HG02623 (cell line): ENCODE results near the gene PARD6G.
A peak's percentile ranks its signal among the peaks of the same experiment; 100 is the strongest.
"Not testable (repeated sequence)": the region's sequence is repeated elsewhere in the genome, so short reads cannot be mapped to it uniquely, and the experiment has no call there.

Experiments
- ATAC-seq: cut with Tn5 transposase; IDR thresholded peaks from one replicate; pipeline ENCODE4 v1.9.1; 2021; ENCODE audit warnings: moderate library complexity; ENCODE audit not compliant: unreplicated experiment

The PARD6G gene

GRCh38 chr18:80175451-80176204, 71.7 kb downstream of the PARD6G start:
- ATAC-seq: no peak

DNA sequence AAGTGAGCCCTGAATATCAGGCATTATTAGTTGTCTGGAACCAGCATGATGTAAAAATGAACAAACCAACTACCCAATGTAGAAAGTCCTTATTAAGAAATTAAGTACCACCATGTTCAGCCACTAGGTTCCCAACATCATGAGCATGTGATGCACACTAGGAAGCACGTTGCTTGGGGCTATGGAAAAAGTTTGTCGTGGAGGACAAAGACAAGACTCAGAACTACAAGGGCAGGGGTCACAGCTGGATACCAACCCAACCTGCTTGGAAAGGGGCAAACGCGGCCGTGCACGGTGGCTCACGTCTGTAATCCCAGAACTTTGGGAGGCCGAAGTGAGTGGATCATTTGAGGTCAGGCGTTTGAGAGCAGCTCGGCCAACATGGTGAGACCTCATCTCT, 74.3 kb downstream of the PARD6G start:
- no peak for ATAC-seq

DNA sequence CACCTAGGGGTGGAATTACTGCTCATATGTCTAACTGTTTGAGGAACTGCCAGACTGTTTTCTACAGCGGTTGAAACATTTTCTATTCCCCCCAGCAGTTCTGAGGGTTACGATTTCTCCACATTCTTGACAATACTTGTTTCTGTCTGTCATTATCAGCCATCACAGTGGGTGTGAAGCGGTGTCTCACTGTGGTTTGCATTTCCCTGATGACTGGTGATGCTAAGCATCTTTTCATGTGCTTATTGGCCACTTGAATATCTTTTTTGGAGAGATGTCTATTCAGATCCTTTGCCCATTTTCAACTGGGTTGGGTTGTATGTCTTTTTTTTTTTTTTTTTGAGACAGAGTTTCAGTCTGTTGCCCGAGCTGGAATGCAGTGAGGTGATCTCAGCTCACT, 75.3 kb downstream of the PARD6G start:
- ATAC-seq: no peak

DNA sequence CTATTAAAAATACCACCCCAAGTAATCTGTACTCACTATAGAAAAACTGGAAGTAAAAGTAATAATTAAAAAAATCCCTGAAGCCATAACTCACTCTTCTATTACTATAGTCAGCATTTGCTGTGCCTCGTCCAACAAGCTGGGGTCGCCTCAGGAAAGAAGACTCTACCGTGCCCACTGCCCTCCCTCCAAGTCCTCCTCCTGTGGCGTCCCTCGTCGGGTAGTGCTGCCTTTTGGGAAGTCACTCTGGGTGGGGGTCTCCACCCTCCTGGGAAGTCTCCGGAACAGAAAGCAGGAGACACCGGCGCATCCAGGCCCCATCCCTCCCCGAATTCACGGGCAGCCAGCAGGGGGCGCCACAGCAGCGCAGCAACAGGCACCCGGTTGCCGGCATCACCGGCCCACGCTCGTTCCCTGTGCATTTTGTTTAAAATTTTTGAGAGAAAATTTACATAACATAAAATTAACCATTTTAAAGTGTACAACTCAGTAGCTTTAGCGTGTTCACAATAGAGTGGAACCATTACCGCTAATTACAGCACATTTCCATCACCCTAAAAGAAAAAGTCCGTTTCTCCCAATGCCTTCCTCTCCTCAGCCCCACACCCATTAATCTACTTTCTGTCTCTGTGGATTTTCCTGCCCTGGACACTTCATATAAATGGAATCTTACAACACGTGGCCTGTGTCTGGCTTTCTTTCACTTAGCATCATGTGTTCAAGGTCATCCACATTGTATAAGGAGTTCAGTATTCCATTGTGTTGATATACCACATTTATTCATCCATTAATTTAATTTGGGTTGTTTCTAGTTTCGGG, 76.1 kb downstream of the PARD6G start:
- no peak for ATAC-seq

- no peak for ATAC-seq
Observed at GRCh38 chr18:80170395-80171053, 76.8 kb downstream of the PARD6G start.

GRCh38 chr18:80169607-80170006, 77.7 kb downstream of the PARD6G start:
- ATAC-seq: no peak

GRCh38 chr18:80168982-80169381, 78.3 kb downstream of the PARD6G start:
- no peak for ATAC-seq

DNA sequence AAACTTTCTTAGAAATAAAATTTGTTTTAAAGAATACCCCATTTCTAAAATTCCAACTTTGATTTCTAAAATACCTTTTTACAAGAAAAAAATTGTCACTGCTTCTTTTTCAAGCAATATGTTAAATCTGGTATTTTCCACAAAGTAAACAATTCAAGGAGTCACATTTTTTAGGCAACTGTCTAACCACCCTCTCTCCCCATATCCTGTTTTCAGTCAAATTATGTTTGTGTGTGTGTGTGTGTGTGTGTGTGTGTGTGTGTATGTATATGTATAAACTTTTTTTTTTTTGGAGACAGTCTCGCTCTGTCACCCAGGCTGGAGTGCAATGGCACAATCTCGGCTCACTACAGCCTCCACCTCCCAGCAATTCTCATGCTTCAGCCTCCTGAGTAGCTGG, 79.0 kb downstream of the PARD6G start:
- ATAC-seq: no peak

DNA sequence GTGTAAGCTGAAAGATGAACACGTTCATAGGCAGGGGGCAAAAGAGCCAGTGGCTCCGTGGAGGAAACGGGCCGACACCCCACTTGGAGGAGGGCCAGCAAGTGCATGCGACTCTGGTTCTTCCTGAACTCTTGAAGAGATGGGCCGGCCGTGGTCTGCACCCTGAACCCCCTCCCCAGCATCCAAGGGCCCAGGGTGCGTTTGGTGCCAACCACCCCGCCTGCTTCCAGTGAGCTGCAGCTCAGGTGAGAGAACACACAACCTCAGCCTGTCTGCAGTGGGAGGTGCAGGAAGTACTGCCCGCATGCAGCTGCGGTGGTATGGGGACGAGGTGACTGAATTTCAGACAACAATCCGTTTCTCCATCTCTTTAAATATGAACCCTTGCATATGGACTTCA, 79.4 kb downstream of the PARD6G start:
- ATAC-seq: no peak

- no peak for ATAC-seq
Observed at GRCh38 chr18:80167331-80167730, 80.0 kb downstream of the PARD6G start.

DNA sequence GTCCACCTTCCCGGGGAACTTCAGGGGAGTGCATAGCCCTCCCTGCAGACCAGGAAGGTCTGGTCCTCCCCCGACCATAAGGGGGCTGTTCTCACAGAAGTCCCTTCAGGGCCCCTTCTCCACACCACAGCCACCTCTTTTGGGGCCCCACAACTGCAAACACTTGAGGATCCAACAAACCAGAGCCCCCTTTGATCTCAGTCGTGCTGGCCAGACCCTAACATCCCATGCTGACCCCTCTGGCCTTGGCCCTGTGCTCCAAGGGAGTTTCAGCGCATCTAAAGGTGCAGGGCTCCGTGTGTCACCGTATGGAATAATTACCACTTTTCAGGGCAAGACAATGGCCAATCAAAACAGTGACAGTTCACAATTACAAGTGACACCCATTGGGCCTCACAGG, 80.6 kb downstream of the PARD6G start:
- ATAC-seq: no peak

DNA sequence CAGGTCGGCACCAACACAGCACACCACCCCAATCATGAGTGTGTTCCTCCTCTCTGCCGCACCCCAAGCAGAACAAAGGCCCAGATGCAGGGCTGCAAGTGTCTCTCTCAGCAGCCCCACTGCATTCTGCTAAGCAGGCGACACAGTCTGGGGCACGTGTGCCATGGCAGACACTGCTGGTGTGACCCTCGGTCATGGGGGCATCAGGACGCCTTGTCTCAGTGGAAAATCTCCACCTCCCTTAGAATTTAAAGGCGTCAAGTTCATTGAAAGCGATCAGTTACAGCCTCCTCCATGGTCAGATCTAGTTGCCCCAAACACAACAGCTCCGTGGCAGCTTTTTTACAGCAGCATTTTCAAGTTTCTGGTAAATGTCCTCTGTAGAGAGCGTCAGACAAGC, 81.1 kb downstream of the PARD6G start:
- no peak for ATAC-seq

DNA sequence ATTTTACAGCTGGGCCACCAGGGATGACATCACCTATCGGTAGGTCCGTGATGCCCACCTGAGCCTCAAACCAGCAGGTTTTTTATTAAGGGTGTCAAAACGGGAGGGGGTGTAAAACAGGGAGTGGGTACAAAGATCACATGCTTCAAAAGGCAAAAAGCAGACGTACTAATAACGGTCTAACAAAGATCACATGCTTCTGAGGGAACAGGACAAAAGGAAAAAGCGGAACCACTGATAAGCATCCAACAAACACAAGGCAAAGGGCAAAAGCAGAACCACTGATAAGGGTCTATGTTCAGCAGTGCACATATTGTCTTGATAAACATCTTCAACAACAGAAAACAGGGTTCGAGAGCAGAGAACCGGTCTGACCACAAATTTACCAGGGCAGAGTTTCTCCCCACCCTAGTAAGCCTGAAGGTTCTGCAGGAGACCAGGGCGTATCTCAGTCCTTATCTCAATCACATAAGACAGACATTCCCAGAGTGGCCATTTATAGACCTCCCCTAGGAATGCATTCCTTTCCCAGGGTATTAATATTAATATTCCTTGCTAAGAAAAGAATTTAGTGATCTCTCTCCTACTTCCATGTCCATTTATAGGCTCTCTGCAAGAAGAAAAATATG, 82.5 kb downstream of the PARD6G start:
- ATAC-seq: not testable (repeated sequence)

GRCh38 chr18:80163183-80163582, 84.1 kb downstream of the PARD6G start:
- no peak for ATAC-seq

DNA sequence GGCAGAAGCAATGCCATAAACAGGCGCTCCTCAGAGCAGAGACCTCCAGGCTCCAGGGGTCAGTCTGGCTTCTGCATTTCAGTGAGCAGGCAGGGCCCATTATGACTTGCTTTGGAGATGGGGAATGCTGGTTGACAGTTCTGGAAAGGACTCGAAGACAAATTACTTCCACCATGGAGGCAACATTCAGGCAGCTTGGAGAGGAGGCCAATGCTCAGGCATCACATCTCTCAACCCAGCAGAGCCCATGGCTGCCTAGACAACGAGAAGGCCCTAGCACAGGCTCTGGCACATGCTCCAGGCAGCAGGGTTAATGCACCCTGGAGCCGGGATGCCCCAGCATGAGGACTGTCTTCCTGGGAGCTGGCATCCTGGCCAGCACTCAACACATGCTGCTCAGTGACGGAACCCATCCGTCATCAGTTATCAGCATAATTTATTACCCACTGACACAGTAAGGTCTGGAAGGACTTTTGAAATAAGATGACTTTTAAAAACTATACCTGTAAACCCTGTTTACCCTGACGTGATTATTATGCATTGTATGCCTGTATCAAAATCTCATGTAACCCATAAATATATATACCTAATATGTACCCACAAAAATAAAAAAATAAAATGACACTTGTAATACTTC, 85.4 kb downstream of the PARD6G start:
- no peak for ATAC-seq

DNA sequence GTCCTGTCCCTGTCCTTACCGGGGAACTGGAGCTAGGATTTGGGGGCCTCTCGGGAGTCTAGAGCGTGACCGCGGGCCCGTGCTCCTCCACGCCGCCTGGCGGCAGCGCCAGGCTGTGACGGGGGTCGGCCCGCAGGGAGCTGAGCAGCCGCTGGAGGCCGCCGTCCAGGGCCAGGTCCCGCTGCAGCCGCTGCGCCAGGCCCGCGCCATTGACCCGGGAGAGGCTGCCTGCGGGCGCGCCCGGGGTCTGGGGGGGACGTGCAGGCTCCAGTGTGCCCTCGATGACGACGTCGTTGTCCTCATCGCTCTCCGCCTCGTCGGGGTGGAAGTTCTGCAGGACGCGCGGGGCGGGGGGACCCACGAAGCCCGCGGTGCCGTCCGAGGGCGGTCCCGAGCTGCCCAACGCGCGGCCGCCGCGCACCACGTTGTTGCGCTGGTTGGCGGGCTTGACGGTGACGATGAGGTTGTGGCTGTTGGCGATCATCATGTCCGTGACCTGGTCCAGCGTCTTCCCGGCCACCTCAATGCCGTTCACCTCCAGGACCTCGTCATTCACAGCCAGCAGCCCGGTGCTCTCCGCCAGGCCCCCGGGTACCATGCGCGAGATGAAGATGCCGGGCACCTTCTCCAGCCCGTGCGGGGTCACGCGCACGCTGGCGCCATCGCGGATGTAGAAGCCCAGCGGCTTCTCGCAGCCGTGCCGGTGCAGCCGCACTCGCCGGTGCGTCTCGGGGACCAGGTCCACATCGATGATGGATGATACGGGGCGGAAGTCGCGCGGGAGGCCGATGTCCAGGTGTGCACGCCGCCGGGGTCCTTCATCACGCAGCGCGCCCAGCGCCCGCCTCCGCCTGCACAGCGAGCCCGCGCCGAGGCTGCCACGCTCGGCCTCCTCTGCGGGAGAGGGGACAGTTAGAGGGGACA, 87.3 kb downstream of the PARD6G start:
- no peak for ATAC-seq

DNA sequence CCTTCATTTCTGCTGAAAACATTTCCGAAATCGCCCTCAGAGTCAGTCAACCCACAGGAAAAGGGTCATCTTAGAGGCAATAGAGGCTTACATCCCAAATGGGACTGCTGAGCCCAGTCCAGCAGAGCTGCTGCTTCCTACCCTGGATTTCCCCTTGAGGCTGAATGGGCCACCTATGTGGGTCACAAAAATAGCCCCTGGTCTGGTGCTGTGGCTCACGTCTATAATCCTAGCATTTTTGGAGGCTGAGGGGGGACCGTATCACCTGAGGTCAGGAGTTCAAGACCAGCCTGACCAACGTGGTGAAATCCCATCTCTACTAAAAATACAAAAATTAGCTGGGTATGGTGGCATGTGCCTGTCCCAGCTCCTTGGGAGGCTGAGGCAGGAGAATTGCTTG, 88.9 kb downstream of the PARD6G start:
- no peak for ATAC-seq

DNA sequence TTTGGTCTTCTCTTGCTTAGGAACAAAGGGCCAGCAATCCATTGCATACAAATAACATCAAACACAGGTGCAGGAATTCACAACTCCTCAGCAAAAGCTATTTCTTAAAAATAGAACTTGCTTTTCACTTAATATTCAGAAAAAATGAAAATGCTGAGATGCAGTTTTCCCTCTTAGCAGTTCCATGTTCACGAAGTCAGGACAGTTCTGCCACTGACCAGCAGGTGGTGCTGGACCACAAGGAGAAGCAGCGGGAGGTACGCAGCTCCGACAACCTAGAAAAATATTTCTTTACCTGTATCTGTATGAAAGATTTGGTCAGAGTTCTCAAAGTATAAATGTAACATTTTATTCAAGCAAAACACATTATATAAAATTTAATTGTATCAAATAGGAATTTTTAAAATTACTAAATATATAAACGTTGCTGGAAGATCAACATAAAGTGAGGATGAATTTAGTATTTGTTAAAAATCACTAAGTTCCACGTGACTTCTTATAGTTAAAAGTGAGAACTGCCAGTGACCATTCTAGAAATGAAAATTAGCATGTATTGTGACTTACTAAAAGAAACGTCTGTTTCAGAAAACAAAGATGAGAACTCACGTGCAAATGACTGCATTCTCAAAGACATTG, 89.5 kb downstream of the PARD6G start:
- ATAC-seq: no peak

DNA sequence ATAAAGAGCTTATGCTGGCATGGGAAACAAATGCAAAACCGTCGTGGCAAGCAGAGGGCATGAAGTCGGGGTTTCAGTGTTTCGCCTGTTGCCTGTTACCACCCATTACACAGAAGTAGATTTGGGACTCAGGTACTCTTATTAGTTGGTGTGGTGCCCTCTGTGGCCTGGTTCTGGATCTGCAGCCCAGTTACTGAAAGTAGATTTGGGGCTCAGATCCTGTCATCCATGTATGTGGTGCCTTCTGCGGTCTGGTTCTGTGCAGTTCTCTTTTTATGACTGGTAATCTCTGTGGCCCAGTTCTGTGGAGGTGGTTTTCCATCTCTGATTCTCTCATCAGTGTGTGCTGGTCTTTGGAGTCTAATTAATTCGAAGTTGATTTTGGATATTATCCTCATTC, 93.0 kb downstream of the PARD6G start:
- ATAC-seq: peak; percentile 71
